OCI-LY1 (cell line): ENCODE measurements around the gene KPNB1.

Experiments
- H2AFZ ChIP-seq: fragments of 200-600 bp; sonication (generic), shearing (Covaris generic); 2 replicates; pipeline ENCODE4 v1.6.0; 2014; ENCODE audit warnings: antibody characterized with exemption, mild to moderate bottlenecking, low read length
- H3F3A ChIP-seq: fragments of 200-600 bp; sonication (generic), shearing (Covaris generic); 2 replicates; pipeline ENCODE4 v1.6.0; 2014; ENCODE audit warnings: mild to moderate bottlenecking, antibody characterized with exemption, low read length, moderate library complexity; ENCODE audit not compliant: insufficient read depth
- H3K27ac ChIP-seq: fragments of 200-600 bp; sonication (generic); 2 replicates; pipeline ENCODE4 v1.5.1; 2014; ENCODE audit warnings: low read length, mixed run types, mild to moderate bottlenecking, low read depth; ENCODE audit not compliant: poor library complexity, severe bottlenecking
- H3K27me3 ChIP-seq: fragments of 200-600 bp; sonication (generic); 2 replicates; pipeline ENCODE4 v1.6.0; 2014; ENCODE audit warnings: antibody characterized with exemption, mild to moderate bottlenecking, low read length, moderate library complexity; ENCODE audit not compliant: insufficient read depth
- H3K36me3 ChIP-seq: fragments of 200-600 bp; sonication (generic); 2 replicates; pipeline ENCODE4 v1.6.1; 2014; ENCODE audit warnings: mild to moderate bottlenecking, antibody characterized with exemption, low read length, moderate library complexity, mixed read lengths; ENCODE audit not compliant: insufficient read depth
- H3K4me1 ChIP-seq: fragments of 200-600 bp; sonication (generic); 2 replicates; pipeline ENCODE4 v1.5.1; 2014; ENCODE audit warnings: mild to moderate bottlenecking, low read length, moderate library complexity; ENCODE audit not compliant: insufficient read depth, severe bottlenecking
- H3K4me2 ChIP-seq: fragments of 200-600 bp; sonication (generic), shearing (Covaris generic); 2 replicates; pipeline ENCODE4 v1.6.1; 2014; ENCODE audit warnings: low read length
- H3K4me3 ChIP-seq: fragments of 200-600 bp; sonication (generic); 2 replicates; pipeline ENCODE4 v1.5.1; 2014; ENCODE audit warnings: low read length, low read depth, mild to moderate bottlenecking, mixed read lengths; ENCODE audit not compliant: poor library complexity, severe bottlenecking
- H3K79me2 ChIP-seq: fragments of 200-600 bp; shearing (Covaris generic); 2 replicates; pipeline ENCODE4 v1.6.1; 2016; ENCODE audit warnings: mixed run types, low read length, mixed read lengths; ENCODE audit not compliant: insufficient read depth
- H3K9ac ChIP-seq: fragments of 200-600 bp; sonication (generic), shearing (Covaris generic); 2 replicates; pipeline ENCODE4 v1.6.1; 2014; ENCODE audit warnings: mild to moderate bottlenecking, low read length, mixed read lengths
- H3K9me2 ChIP-seq: fragments of 200-600 bp; sonication (generic), shearing (Covaris generic); 2 replicates; pipeline ENCODE4 v1.6.1; 2014; ENCODE audit warnings: low read depth, mild to moderate bottlenecking, low read length, mixed read lengths
- H3K9me3 ChIP-seq: fragments of 200-600 bp; shearing (Covaris generic); 2 replicates; pipeline ENCODE4 v1.6.1; 2014; ENCODE audit warnings: low read length, mixed read lengths
- H4K20me1 ChIP-seq: fragments of 200-600 bp; sonication (generic), shearing (Covaris generic); 2 replicates; pipeline ENCODE4 v1.6.0; 2016; ENCODE audit warnings: mild to moderate bottlenecking, low read length; ENCODE audit not compliant: insufficient read depth
- CTCF ChIP-seq: fragments of 200-600 bp; sonication (generic), shearing (Covaris generic); IDR thresholded peaks from 2 replicates; pipeline ENCODE4 v1.5.1; 2017; ENCODE audit warnings: mild to moderate bottlenecking, antibody characterized with exemption, low read length, moderate library complexity, mixed read lengths
- EZH2 ChIP-seq: fragments of 200-600 bp; sonication (generic), shearing (Covaris generic); IDR thresholded peaks from 2 replicates; pipeline ENCODE4 v1.8.0; 2017; ENCODE audit warnings: borderline replicate concordance, mixed run types, mild to moderate bottlenecking, antibody characterized with exemption, low read length, moderate library complexity, mixed read lengths

KPNB1 gene

GRCh38 chr17:47729476-47729875, 79.8 kb downstream of the KPNB1 start:
- no peaks in the 10 kb centered on the region for H3K79me2 ChIP-seq
- H2AFZ ChIP-seq: no peak overlapping the region
- peaks cover 7% of the 10 kb centered on the region; the same call in 1 of the 2 replicates for H3K27me3 ChIP-seq
- H3K9me3 ChIP-seq: no peaks in the 10 kb centered on the region
- no peaks in the 10 kb centered on the region for H3K36me3 ChIP-seq
- H3K27ac ChIP-seq: no peak overlapping the region
- H3K9me2 ChIP-seq: no peaks in the 10 kb centered on the region
- no peaks in the 10 kb centered on the region for H3F3A ChIP-seq
- H4K20me1 ChIP-seq: no peaks in the 10 kb centered on the region
- no peak overlapping the region for H3K9ac ChIP-seq
- no peak for TF ChIP-seq CTCF
- no peak for TF ChIP-seq EZH2
- H3K4me2 ChIP-seq: no peak overlapping the region
- peaks cover 11% of the 10 kb centered on the region for H3K4me1 ChIP-seq
- H3K4me3 ChIP-seq: no peak overlapping the region

- Histone ChIP-seq H3K4me1 (peaks cover 11% of the 10 kb centered on the region), H3K79me2 (no peaks in the 10 kb centered on the region), H3K9me2 (no peaks in the 10 kb centered on the region), H3K4me3 (no peak overlapping the region), H3K27me3 (peaks cover 3% of the 10 kb centered on the region; the same call in 1 of the 2 replicates), H3F3A (no peaks in the 10 kb centered on the region), H3K27ac (no peak overlapping the region), H2AFZ (no peak overlapping the region), H3K9ac (no peak overlapping the region), H3K36me3 (no peaks in the 10 kb centered on the region), H4K20me1 (no peaks in the 10 kb centered on the region), H3K4me2 (no peak overlapping the region), H3K9me3 (no peaks in the 10 kb centered on the region)
- TF ChIP-seq EZH2: no peak
- no peak for TF ChIP-seq CTCF
These were observed 81.0 kb downstream of the KPNB1 start for GRCh38 chr17:47730681-47731080.

- peaks cover 11% of the 10 kb centered on the region for H3K4me1 ChIP-seq
- no peak overlapping the region for H2AFZ ChIP-seq
- TF ChIP-seq CTCF (no peak), EZH2 (no peak)
- no peaks in the 10 kb centered on the region for H3K9me3 ChIP-seq
- no peak overlapping the region for H3K4me2 ChIP-seq
- H3K36me3 ChIP-seq: no peaks in the 10 kb centered on the region
- no peak overlapping the region for H3K9ac ChIP-seq
- no peak overlapping the region for H3K4me3 ChIP-seq
- no peaks in the 10 kb centered on the region for H3K79me2 ChIP-seq
- H4K20me1 ChIP-seq: no peaks in the 10 kb centered on the region
- H3F3A ChIP-seq: no peaks in the 10 kb centered on the region
- H3K27ac ChIP-seq: no peak overlapping the region
- no peaks in the 10 kb centered on the region; the same call in 1 of the 2 replicates for H3K27me3 ChIP-seq
- H3K9me2 ChIP-seq: no peaks in the 10 kb centered on the region
These were observed 81.7 kb downstream of the KPNB1 start for GRCh38 chr17:47731396-47731795.
